K562 (cell line): Measurements from ENCODE around the gene LIG3. TPM values are rescaled to one million over a fixed set of nuclear protein-coding genes. Genes with fewer than 3 reads are reported as not detected.

ENCODE experiments used
- ATF1 ChIP-seq, 2 experiments: fragments of 450-650 bp in 1 of 2; IDR thresholded peaks; 2 replicates each; pipeline ENCODE4 v1.6.1; 2016; ENCODE audit warnings: missing compliant biosample characterization in 1 of 2, missing genetic modification characterization in 1 of 2
- ATF2 ChIP-seq: sonication (generic); formaldehyde crosslinking; IDR thresholded peaks from 2 replicates; pipeline ENCODE4 v1.8.1; 2022; ENCODE audit warnings: missing genetic modification reagents
- CAMTA2 ChIP-seq: fragments of 250-450 bp; sonication (Bioruptor Pico); conservative IDR thresholded peaks from 2 replicates; pipeline ENCODE4 v1.5.1; 2022
- CBX5 ChIP-seq: IDR thresholded peaks from 2 replicates; pipeline ENCODE4 v1.6.1; 2014; ENCODE audit warnings: low read depth, borderline replicate concordance
- EWSR1 ChIP-seq: fragments of 450-650 bp; IDR thresholded peaks from 2 replicates; pipeline ENCODE4 v1.6.1; 2018; ENCODE audit warnings: borderline replicate concordance, mild to moderate bottlenecking, low read depth, moderate library complexity; ENCODE audit not compliant: partially characterized antibody
- FOXM1 ChIP-seq, 2 experiments: fragments of 450-650 bp in 1 of 2; sonication (generic) in 1 of 2; formaldehyde crosslinking in 1 of 2; IDR thresholded peaks; 2 replicates each; pipeline versions ENCODE4 v1.6.1 to v1.9.0; 2017 to 2022; ENCODE audit warnings: low read depth in 2 of 2, mild to moderate bottlenecking in 2 of 2, missing genetic modification reagents in 1 of 2, moderate library complexity in 1 of 2
- KDM4B ChIP-seq, 2 experiments: fragments of 450-650 bp in 1 of 2; sonication (generic) in 1 of 2; IDR thresholded peaks; 2 replicates each; pipeline ENCODE4 v1.6.1; 2016 to 2017; ENCODE audit warnings: borderline replicate concordance in 2 of 2, antibody characterized with exemption in 1 of 2, low read depth in 1 of 2, mild to moderate bottlenecking in 1 of 2
- LARP7 ChIP-seq: fragments of 450-650 bp; IDR thresholded peaks from 2 replicates; pipeline ENCODE4 v1.6.1; 2016
- RERE ChIP-seq: sonication (generic); formaldehyde crosslinking; IDR thresholded peaks from 2 replicates; pipeline ENCODE4 v1.8.0; 2023; ENCODE audit warnings: missing genetic modification reagents, mild to moderate bottlenecking, borderline replicate concordance
- STAT5A ChIP-seq: IDR thresholded peaks from 2 replicates; pipeline ENCODE4 v1.6.1; 2012; ENCODE audit warnings: low read length, inconsistent platforms, borderline replicate concordance
- ZBTB40 ChIP-seq, 2 experiments: fragments of 450-650 bp in 1 of 2; sonication (generic) in 1 of 2; formaldehyde crosslinking in 1 of 2; IDR thresholded peaks; 2 replicates each; pipeline versions ENCODE4 v1.7.1 to v1.9.0; 2016 to 2022; ENCODE audit warnings: inconsistent platforms in 1 of 2, mild to moderate bottlenecking in 1 of 2, missing genetic modification reagents in 1 of 2
- polyA plus RNA-seq, 8 experiments: library from polyadenylated mRNA; depleted of rRNA in 4 of 8; stranded (reverse) in 5 of 8; unstranded in 3 of 8; fragments of >200 nt; fragmentation: Nextera tagmentation in 2 of 8; fragmentation: Illumina TruSeq in 1 of 8; extraction: Ambion mirVana in 2 of 8; extraction: Trizol in 1 of 8; gene quantifications; 2 replicates each; pipeline versions ENCODE4 v1.2.1 to v1.2.3, GENCODE V29; 2011 to 2014; ENCODE audit warnings: inconsistent platforms in 1 of 8, missing spikeins in 1 of 8
- total RNA-seq, 7 experiments: library from RNA; depleted of rRNA in 6 of 7; stranded (reverse); fragments of >200 nt in 6 of 7; fragmentation: Illumina TruSeq in 2 of 7; extraction: Trizol in 2 of 7; gene quantifications; 2 replicates each; pipeline versions ENCODE4 v1.2.1 to v1.2.3, GENCODE V29; 2011 to 2021; ENCODE audit warnings: low replicate concordance in 1 of 7

The LIG3 gene
- total and polyA plus RNA-seq, 9 of the 15 experiments (the other 6 are each of a cell fraction or from before 2014, with no cell fraction given) = 7.6 to 75.0 (median 43.0) TPM

- TF ChIP-seq RERE (CRISPR knock-in tag) = no peak
- no peak for TF ChIP-seq CAMTA2 (CRISPR knock-in tag)
- TF ChIP-seq KDM4B (IDR thresholded peaks at IDR 0.05; ENCODE audit: borderline replicate concordance in 2 of 2, low read depth in 1 of 2) = no peak
- TF ChIP-seq EWSR1 = no peak
- no peak for TF ChIP-seq LARP7
- TF ChIP-seq ZBTB40 (IDR thresholded peaks at IDR 0.05) = no peak
- no peak for TF ChIP-seq ZBTB40 (CRISPR knock-in tag; IDR thresholded peaks at IDR 0.05)
- peak; percentile 49; the same call in 1 of the 2 replicates for TF ChIP-seq STAT5A
- no peak for TF ChIP-seq CBX5
- no peak for TF ChIP-seq ATF2 (CRISPR knock-in tag)
- no peak for TF ChIP-seq ATF1 (CRISPR knock-in tag; IDR thresholded peaks at IDR 0.05)
- 0 out of 2 replicates have a peak, but pooled peaks have one; percentile 9 for TF ChIP-seq ATF1 (tag; IDR thresholded peaks at IDR 0.05)
- TF ChIP-seq FOXM1 (IDR thresholded peaks at IDR 0.05; ENCODE audit: low read depth) = peak; percentile 54; the same call in 1 of the 2 replicates
- no peak for TF ChIP-seq FOXM1 (CRISPR knock-in tag; IDR thresholded peaks at IDR 0.05; ENCODE audit: low read depth)
Measured at GRCh38 chr17:34988644-34989043, 8.3 kb downstream of the LIG3 start (continued).
